Activated CD8-positive, alpha-beta T cell treated with anti-CD3 and anti-CD28 coated beads for 36 hours (primary cell): ENCODE data around the gene PREB. TPM values are rescaled to one million over a fixed set of nuclear protein-coding genes. Genes with fewer than 3 reads are reported as not detected.

Experiments
- ATAC-seq: fragments of 200-7000 bp; cut with Tn5 transposase; one replicate; pipeline ENCODE4 v1.10.0; 2021; ENCODE audit warnings: mild to moderate bottlenecking, moderate library complexity
- CTCF ChIA-PET: fragments of 350-600 bp; sonication (Branson Sonifier 250); formaldehyde crosslinking; loops from one replicate; lab custom pipeline; 2021; ENCODE audit warnings: antibody characterized with exemption; lab: Charles Lee
- POLR2A ChIA-PET: fragments of 350-600 bp; sonication (Branson Sonifier 250); formaldehyde crosslinking; loops from one replicate; lab custom pipeline; 2021; ENCODE audit warnings: antibody characterized with exemption; lab: Charles Lee
- DNase-seq: peaks from one replicate; pipeline ENCODE4 v3.0.0-alpha.2; 2020
- H3K27ac Mint-ChIP-seq: one replicate; pipeline ENCODE4 v1.8.0; 2021; ENCODE audit warnings: mild to moderate bottlenecking, mixed read lengths
- H3K27me3 Mint-ChIP-seq: one replicate; pipeline ENCODE4 v1.8.0; 2021; ENCODE audit warnings: mixed read lengths
- H3K36me3 Mint-ChIP-seq: one replicate; pipeline ENCODE4 v1.8.0; 2021; ENCODE audit warnings: low read depth, mixed read lengths
- H3K4me1 Mint-ChIP-seq: one replicate; pipeline ENCODE4 v1.8.0; 2021; ENCODE audit warnings: low read depth, mixed read lengths
- H3K4me3 Mint-ChIP-seq: one replicate; pipeline ENCODE4 v1.8.0; 2021; ENCODE audit warnings: mild to moderate bottlenecking, moderate library complexity, mixed read lengths
- H3K9me3 Mint-ChIP-seq: one replicate; pipeline ENCODE4 v1.8.0; 2021; ENCODE audit warnings: mixed read lengths
- CTCF ChIP-seq: fragments of 200-600 bp; IDR thresholded peaks from one replicate; pipeline ENCODE4 v1.8.0; 2022; ENCODE audit warnings: antibody characterized with exemption, mild to moderate bottlenecking
- intact Hi-C: fragments of 100-400 bp; cut with micrococcal nuclease; formaldehyde crosslinking; loops from one replicate; pipeline ENCODE4 v1.10.0; 2022
- total RNA-seq, 2 experiments: library from RNA; stranded (reverse); gene quantifications; one replicate each; pipeline ENCODE4 v1.2.3, GENCODE V29; 2021

PREB gene
- total RNA-seq, 2 experiments from 2014 or later, result 60.5 to 63.2 TPM

GRCh38 chr2:27160191-27160590 is 25.8 kb upstream of the PREB start:
- Mint-ChIP-seq H3K4me1 (no peaks in the 10 kb centered on the region), H3K9me3 (no peaks in the 10 kb centered on the region), H3K36me3 (no peaks in the 10 kb centered on the region), H3K4me3 (no peak overlapping the region), H3K27ac (no peak overlapping the region), H3K27me3 (no peaks in the 10 kb centered on the region)
- CTCF ChIA-PET, result interaction anchor here (3.8 kb wide), 1 partner anchor 10 kb away, joined by 17 read pairs; no protein-coding TSS in a partner anchor
- POLR2A ChIA-PET, result no interaction called here
- DNase-seq, result no peak
- intact Hi-C loops, result no loop called here
- no peak for ATAC-seq
- TF ChIP-seq CTCF, result no peak

GRCh38 chr2:27159271-27159670 is 24.8 kb upstream of the PREB start:
- ATAC-seq (no peak), DNase-seq (no peak)
- Mint-ChIP-seq H3K9me3 (no peaks in the 10 kb centered on the region), H3K4me3 (no peak overlapping the region), H3K4me1 (no peaks in the 10 kb centered on the region), H3K27ac (no peak overlapping the region), H3K36me3 (no peaks in the 10 kb centered on the region), H3K27me3 (no peaks in the 10 kb centered on the region)
- no peak for TF ChIP-seq CTCF
- intact Hi-C loops, result no loop called here
- ChIA-PET POLR2A (no interaction called here), CTCF (interaction anchor here (1.0 to 3.8 kb wide), 4 partner anchors 11 to 197 kb away, joined by 3 to 17 read pairs (median 5); no protein-coding TSS in a partner anchor)

GRCh38 chr2:27158468-27158867 is 24.0 kb upstream of the PREB start:
- no peak for DNase-seq
- no peak for TF ChIP-seq CTCF
- POLR2A ChIA-PET, result no interaction called here
- no peaks in the 10 kb centered on the region for H3K9me3 Mint-ChIP-seq
- H3K27ac Mint-ChIP-seq, result no peak overlapping the region
- CTCF ChIA-PET, result interaction anchor here (1.0 to 3.8 kb wide), 3 partner anchors 12 to 121 kb away, joined by 3 to 17 read pairs (median 7); no protein-coding TSS in a partner anchor
- no peak for ATAC-seq
- intact Hi-C loops, result no loop called here
- no peak overlapping the region for H3K4me3 Mint-ChIP-seq
- no peaks in the 10 kb centered on the region for H3K27me3 Mint-ChIP-seq
- H3K4me1 Mint-ChIP-seq, result no peaks in the 10 kb centered on the region
- H3K36me3 Mint-ChIP-seq, result no peaks in the 10 kb centered on the region

GRCh38 chr2:27155069-27155520 is 20.7 kb upstream of the PREB start:
- CTCF ChIA-PET, result interaction anchor here (1.0 kb wide), 1 partner anchor 15 kb away, joined by 4 read pairs; no protein-coding TSS in a partner anchor

More at GRCh38 chr2:27155069-27155520, 20.7 kb upstream of the PREB start:
- Mint-ChIP-seq H3K27me3 (no peaks in the 10 kb centered on the region), H3K27ac (no peak overlapping the region), H3K4me3 (no peak overlapping the region), H3K9me3 (no peaks in the 10 kb centered on the region), H3K4me1 (no peaks in the 10 kb centered on the region), H3K36me3 (no peaks in the 10 kb centered on the region)
- intact Hi-C loops, result no loop called here
- DNase-seq (no peak), ATAC-seq (no peak)
- TF ChIP-seq CTCF, result no peak
- POLR2A ChIA-PET, result no interaction called here
